EH (cell line): ENCODE data around the gene MAD1L1.

Experiments used
- DNase-seq: peaks from one replicate; pipeline ENCODE4 v3.0.0-alpha.2; 2015; ENCODE audit warnings: low read depth

MAD1L1 gene

DNA sequence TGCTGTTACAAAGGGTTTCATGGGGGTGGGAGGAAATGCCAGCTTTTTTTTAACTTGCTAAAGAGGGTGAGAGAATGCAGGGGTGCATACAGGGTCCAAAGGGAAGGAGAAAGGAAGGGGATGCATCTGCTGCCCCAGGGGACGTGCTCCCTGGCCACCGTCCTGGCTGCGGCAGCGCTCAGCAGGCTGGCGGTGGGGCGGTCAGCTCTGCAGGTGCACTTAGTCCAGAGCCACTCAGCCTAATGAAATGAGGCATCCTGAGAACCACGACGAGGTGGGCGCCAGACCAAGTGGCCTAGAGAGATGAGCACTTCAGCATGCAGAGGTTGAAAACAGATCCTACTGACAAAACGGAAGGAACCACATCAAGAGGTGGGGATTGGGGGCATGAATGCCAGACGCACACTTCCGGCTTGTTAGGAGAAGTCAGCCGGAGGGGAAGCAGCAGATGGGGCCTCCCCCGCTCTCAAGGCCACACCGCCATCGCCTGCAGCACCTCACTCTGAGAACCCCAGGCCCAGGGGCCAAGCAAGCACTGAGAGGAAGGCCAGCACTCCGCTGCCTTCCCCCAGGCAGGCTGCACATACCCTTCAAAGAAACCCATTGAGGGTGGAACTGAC is 94.5 kb downstream of the MAD1L1 start:
- DNase-seq: no peak

DNA sequence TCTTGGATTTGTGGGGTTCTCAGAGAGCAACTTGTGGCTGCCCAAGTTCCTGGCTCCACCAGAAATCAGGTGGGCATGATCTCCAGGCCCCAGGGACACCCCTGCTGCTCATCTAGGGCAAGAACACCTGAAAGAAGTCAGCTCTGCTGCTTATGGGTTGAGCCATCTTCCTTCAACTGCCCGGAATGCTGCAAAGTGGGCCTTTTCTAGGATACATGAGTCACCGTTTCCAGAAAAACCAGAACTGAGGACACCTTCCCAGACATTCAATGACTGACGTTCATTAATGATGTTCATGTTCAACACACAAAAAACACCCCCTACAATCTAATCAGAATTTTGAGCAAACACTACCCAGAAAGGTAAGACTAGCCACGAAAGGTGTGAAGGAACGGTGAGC is 98.0 kb downstream of the MAD1L1 start:
- no peak for DNase-seq

DNA sequence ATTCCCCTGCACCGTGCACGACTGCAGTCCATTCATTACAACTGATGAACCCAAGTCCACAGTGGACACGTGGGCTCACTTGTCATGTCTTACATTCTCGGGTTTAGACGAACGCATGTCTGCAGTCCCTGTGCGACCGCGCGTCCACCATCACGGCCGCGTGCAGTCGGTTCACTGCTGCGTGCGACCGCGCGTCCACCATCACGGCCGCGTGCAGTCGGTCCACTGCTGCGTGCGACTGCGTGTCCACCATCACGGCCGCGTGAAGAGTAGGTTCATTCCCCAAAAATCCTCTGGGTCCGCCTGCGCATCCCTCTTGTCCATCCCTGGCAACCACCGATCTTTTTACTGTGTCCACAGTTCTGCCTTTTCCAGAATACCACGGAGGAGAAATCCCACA is 100.5 kb downstream of the MAD1L1 start:
- no peak for DNase-seq

DNA sequence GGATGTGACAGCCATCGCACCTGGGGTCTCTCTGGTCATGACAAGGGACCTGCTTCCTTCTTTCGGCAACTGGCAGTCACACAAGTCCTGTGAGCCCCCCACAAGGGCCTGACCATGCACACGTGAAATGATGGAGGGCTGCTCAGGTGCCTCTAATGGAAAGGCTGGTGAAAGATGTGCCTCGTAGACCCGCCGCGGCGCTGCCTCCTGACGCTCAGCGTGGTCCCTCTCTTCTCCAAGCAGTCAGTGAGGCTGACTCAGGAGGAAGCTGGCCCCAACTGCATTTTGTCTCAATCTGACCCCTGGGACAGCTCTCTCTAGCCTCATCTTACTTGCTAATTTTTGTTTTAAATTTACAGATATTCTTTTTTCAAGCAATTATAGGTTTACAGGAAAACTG is 100.9 kb downstream of the MAD1L1 start:
- DNase-seq: no peak

DNA sequence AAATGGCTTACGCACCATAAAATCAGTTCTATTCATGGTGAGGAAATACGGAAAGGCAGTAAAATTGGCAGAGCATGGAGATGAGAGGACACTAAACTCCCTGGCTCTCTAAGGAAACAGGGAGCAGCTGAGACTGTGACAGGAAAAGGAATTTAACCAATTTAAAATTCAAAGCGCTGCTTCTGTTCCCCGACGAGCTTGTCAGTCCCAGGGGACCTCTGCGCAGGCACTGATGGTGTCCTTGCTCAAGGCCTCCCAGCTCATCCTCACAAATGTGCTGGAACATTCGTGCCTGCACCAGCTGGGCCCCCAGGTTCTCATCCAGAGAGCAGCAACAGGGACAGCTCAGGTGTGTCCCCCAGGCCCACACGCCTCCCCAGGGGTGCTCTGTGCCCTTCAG is 101.4 kb downstream of the MAD1L1 start:
- DNase-seq: no peak

DNA sequence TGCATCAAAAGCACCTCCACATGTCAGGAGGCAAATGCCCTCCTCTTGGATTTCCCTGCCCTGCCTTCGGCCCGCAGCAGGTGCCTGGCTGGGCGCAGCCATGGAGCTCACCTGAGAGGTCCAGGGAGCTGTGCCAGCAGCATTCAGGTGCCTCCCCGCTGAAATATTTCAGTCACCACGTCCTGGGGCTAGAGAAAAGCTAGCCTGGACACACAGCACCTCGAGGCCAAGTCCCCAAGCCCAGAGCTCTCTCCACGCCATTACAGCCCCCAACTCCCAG is 102.7 kb downstream of the MAD1L1 start:
- no peak for DNase-seq

DNA sequence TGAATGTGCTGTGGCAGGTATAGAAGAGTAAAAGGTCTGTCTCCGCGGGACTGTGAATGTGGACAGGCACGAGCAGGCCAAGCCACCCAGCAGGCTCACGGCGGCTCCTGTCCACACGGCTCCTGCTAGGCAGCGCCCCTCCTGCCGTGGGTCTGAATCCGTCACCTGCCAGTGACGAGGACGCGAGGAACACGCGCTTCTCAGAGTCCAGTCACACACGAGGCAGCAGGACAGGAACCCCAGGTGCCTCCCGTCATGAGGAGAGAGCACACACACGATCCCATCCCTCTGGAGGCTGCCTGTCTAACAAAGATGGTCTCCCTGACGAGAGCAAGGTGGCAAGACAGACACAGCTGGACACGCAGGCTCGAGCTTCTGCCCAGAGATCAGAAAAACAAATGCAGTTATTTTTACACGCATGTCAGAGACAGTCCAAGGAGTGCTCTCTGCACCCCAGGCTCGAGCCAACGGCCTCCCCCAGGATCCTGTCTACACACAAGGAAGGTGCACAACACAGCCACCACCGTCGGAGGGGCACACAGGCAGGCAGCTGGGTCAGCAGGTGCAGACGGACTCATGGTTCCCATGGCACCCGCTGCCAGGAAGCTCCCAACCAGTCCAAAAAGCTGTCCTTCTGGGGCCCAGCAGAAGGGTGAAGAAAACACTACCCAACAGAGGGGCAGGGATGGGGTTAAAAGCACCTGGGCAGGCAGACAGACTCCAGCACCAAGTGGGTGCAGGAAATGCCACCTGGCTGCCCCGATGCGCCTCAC is 103.2 kb downstream of the MAD1L1 start:
- no peak for DNase-seq

DNA sequence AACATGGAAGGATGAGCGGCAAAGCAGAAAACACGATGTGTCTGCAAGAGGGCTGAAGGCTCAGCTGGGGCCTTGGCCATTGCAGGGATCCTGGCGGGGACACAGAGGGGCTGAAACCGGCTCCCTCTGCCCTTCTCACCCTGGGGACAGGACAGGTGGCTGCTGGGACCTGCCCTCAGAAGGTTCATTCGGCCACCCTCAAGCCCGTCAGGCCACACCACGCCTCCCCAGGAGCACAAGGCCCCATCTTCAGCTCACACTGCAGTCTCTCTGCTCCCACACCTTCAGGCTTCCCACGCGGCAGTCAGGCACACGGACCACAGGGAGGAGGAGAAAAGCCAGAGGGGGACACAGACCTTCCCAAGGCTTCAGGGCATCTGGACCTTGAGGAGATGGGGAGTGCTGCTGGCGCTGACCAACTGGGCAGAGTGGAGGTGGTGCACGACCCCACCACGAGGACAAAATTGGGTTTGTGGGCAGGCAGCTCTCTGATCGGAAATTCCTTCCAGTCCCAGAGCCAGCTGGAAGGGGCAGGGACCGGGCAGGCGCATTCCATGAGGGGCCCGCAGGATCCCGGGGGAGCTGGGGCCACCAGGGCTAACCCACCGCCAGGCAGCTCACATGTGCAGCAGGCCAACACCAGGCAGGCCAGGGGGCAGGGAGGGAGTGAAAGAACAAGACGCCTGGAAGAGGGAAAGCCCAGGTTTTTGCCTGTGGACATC is 104.0 kb downstream of the MAD1L1 start:
- no peak for DNase-seq

DNA sequence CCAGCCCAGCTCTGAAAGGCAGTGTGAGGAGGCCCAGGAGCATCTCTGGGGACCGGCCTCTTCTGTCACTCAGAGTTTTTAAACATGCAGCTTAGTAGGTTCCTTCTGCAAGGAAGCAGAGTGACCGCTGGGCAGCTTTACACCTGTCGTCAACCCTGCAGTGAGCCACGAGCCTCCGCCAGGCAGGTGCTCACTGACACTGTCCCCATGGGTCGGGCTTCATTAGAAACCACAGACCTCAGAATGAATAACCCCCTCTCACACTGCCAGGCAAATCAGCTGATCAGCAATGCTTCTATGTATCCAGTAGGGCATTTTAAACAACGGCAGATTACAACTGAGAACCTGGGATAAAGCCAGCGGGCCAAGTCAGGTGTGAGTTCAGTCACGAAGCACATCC is 106.1 kb downstream of the MAD1L1 start:
- DNase-seq: no peak

DNA sequence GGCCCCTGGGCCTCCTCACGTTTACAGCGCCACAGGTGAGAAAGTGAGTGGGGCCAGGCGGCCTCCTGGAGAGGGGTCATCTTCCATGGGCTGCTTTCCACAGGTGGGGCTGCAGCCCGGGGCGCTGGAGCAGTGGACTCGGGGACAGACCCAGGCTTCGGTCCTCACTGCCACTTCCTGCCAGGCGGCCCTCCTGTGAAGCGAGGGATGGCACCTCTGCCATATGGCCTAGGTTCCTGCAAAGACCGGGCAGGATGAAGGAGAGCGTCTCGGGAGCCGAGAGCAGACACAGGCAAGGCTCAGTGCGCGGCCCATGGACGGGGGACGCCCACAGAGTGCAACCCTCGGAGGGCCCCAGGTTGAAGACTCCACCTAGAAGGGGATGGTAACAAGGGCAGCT is 106.8 kb downstream of the MAD1L1 start:
- DNase-seq: no peak

DNA sequence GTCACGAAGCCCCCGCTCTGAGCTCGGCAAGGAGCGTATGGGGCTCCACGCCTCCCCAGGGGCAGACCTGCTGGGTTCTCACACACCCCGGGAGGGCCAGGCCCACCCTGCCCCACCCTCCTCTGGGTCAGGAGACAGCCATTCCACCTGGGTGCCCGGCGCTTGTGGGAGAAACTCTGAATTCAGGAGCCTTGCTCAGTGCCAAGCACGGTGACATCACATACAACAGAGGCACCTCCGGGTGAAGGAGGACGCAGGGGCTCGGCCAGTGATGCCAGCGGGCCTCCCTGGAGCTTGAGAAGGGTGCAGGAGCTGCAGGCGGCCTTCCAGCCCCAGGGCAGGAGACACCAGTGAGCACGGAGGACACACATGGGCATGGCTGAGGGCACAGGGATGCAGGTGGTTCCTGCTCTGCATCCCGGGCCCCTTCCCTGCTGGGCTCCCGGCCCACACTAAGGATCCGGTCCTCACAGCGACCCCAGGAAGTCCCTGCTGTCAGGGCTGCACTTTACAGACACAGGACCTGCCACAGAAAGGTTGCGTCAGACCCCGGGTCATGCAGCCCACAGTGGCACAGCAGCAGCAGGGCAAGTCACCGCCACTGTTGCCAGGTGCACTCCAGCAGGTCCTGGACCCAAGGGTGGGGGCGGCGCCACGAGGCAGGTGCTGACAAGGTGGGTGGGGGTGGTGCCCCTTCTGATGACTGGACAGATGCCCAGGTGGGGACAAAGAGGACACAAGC is 108.0 kb downstream of the MAD1L1 start:
- DNase-seq: no peak

DNA sequence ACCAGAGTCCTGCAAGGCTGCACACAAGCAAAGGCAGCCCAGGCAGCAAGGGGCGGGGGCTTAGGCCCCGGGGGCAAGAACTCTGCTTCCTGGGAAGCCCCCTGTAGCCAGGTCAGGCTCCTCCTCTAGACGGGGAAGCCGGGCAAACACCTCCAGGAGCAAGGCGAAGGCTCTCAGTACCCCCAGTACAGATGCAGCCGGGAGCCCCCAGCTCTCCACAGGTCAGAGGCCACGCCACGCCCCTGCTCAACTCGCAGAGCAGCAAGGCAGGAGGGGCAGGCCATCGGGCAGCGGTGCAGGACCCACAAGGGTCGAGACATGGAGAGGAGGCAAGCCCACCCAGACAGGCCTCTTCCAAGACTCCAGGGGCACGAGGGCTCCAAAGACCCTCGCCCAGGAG is 108.8 kb downstream of the MAD1L1 start:
- DNase-seq: no peak

DNA sequence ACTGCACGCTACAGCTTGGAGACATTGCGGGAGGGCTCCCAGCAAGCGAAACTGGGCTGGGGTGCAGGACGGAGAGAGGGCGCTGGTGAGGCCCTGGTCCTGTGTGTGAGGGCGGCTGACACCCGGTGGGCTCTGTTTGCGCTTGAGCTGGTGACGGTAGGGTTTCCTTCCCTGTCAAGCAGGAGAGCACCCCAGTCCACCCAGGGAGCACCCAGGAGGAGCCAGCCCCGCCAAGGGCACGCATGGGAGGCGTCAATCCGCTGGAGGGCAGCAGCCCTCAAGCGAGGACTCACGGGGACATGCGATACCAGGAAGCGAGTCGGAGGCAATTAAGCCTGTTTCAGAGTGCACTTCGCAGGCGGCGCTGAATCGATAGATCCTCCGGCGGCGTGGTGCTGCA is 109.4 kb downstream of the MAD1L1 start:
- no peak for DNase-seq

DNA sequence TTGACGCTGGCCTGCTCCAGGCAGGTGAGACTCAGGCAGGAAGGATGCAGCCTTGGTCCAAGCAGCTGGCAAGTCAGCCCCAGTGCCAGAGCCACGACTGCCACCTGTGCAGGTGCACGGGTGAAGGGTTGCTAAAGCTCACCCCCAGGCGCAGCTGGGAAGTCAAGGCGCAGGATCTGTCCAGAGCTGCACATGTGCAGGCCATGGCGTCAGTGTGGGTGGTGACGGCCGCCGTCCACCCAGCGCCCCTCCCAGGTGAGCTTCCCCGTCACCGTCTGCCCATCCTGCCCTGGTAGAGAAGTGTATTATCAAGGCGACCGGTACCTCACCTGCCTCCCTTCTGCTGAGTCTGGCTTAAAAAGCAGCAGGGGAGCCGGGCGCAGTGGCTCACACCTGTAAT is 110.1 kb downstream of the MAD1L1 start:
- DNase-seq: no peak

DNA sequence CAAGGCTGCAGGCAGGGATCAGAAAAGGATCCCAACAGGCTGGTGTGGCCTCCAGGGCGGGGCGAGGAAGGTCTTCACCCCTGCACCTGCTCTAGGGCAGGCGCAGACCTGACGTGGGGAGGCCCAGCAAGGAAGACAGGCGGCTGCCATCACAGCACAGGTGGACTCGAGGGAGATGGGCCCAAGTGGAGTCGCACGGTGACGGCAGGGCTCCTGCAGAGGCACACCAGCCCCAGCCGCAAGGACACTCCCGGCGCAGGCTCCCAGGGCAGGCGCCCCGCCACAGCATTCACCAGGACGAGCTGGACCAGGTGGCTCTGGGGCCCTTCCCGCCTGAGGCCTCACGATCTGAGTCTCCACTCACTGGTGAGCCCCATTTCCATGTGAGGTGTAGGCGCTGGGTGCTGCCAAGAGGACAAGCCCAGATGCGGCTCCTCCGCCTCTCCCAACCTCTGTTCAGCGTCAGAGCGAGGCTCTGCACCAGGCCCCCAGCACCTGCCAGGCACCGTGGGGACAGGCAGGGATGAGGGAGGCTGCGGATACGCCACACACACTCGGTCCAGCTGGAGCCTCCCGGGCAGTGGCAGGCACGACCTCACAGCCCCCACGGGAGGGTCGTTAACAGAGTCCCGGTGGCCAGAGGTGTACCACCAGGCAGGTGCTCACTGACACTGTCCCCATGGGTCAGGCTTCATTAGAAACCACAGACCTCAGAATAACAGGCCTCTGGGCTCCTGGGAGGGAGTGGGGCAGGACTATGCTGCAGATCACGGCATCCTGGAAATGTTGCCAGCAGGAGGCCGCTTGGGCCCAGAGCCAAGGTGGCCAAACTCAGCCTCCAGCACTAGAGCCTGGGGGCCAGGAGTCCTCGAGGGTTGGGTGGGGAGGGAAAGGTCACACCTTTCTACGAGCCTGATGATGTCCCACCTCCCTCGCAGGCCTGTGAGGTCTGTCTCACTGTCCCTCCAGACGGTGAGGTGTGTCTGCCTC is 111.6 kb downstream of the MAD1L1 start:
- peak; percentile 21 for DNase-seq

DNA sequence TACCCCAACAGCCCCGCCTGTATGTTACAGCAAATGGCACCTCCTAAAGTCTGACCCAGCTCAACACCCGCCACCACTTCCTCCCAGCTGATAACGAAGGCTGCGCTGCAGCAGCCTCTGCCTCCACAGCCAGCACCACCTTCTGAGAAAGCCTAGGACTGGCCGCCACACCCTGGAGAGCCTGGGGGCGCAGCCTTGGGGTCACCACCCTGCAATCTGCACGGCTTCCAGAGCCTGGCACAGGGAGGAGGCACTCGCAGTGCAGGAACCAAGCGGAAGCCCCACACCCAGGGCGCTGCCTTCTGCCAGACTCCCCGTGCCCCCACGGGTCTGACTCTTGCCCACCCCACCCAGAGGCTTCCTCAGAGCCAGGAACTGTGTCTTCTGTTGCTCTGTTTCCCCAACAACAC is 112.5 kb downstream of the MAD1L1 start:
- no peak for DNase-seq

DNA sequence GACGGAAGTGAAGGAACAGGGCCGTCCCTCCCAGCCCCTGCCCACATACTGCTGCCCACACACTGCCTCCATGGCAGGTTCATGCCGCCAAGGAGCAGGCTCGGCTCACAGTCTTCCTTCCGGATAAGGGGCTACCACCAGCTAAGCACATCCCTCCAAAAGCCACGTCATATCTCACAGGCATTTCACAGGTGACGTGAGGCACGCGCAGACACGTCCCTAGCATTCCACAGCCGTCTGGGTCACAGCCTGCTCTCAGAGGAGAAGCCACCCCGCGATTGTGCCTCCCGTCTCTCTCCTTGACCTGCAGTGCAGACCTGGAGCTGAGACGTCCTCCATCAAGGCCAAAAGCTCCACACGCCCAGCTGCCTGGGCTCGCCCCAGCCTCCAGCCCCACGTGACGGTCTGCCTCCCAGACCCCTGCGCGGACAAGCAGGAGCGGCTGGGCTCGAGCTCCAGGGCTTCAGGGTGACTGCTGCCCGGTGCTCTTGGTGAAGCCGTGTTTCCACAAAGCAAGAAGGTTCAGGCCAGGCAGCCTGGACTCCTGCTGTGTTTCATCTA is 114.0 kb downstream of the MAD1L1 start:
- DNase-seq: no peak

DNA sequence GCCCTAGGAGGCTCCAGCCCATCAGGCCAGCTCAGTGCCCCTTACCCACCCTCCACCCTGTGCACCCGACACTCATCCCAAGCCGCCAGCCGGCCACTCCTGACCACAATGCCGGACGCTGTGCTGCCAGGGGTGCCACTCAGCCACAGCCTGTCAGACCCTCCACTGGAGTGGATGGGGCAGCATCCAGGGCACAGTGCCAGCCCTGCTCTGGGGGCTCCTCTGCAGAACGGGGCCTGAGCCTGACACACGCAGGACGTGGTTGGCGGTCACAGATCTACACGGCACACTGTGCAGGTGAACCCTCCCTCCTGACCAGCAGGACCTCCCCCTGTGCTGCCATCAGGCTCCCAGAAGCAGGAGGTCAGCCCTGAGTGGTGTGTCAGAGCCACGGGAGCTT is 114.7 kb downstream of the MAD1L1 start:
- DNase-seq: no peak

DNA sequence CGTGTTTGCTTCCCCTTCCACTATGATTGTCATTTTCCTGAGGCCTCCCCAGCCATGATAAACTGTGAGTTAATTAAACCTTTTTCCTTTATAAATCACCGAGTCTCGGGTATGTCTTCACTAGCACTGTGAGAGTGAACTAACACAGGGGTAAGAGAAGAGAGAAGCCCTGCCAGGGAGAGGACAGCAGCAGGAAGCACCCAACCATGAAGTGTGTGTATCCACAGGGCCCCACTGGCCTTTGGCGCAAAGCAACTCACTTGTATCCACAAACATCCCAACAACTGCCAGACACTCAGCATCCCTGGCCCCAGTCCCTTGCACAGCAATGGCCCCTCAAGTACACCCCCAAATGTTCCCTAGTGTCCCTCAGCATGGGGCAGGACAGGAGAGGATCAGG is 115.1 kb downstream of the MAD1L1 start:
- DNase-seq: no peak

DNA sequence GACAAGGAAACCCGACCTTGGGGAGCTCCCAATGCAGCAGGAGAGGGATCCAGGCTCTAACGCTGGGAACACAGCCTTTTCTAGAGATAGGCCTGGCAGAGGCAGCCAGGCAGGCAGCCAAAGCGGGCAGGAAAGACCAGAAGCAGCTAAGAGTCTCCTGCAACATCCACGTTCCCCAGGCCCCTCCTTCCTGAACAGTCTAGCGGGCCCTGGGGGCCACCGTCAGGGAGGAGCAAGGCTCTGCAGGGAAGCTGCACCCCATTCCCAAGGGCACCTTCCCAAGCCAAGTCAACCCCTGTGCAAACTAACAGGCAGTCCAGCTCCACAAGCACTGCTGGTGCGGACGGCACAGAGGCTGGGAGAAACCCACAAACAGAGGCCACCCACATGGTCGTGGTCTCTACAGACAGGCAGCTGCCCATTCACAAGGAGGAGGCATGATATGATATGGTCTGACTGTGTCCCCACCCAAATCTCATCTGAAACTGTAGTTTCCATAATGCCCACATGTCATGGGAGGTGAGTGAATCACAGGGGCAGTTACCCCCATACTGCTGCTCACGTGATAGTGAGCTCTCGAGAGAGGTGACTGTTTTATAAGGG is 115.7 kb downstream of the MAD1L1 start:
- peak; percentile 37 for DNase-seq

DNA sequence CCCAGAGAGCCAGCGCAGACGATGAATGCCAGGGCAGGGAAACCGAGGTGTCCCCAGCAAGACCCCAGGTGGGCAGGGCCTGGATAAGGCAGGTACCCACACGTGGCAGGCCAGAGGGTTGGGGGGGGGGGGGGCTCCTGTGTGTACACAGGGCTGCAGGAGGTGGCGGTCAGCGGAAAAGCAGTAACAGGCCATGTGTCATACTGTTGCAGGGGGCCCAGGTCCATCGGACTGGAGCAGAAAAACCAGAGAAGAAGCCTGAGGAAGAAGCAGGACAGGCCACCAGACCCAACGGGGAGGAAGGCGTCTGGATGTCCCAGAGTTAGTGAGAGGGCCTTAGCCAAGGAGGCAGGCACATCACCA is 116.3 kb downstream of the MAD1L1 start:
- no peak for DNase-seq
